Stimulated activated CD4-positive, alpha-beta T cell treated with anti-CD3 and anti-CD28 coated beads, Interleukin-1b, Interleukin-23, amount 100 ng/mL, for 24 hours (primary cell): ENCODE data around the gene SEPHS1.
A peak's percentile ranks its signal among the peaks of the same experiment; 100 is the strongest.
"Not testable (repeated sequence)": the region's sequence is repeated elsewhere in the genome, so short reads cannot be mapped to it uniquely, and the experiment has no call there.

Experiments used
- DNase-seq, 4 experiments: peaks; one replicate each; pipeline ENCODE4 v3.0.0-alpha.2; 2020; ENCODE audit warnings: low read depth in 4 of 4, low spot score in 1 of 4

SEPHS1 gene

GRCh38 chr10:13291821-13292773, 56.0 kb downstream of the SEPHS1 start:
- DNase-seq = no peak

- no peak for DNase-seq
These were observed 57.0 kb downstream of the SEPHS1 start for GRCh38 chr10:13291061-13291460.

DNA sequence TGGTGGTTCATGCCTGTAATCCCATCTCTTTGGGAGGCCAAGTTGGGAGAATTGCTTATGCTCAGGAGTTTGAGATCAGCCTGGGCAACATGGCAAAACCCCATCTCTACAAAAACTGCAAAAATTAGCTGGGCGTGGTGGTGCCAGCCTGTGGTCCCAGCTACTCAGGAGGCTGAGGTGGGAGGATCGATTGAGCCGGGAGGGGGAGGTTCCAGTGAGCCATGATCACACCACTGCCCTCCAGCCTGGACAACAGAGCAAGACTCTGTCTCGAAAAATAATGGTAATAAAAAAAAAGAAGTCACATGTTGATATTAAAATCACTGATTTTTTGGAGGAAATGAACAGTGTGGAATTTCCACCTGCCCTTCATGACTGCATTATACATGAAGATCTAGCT, 64.0 kb downstream of the SEPHS1 start:
- DNase-seq = no peak

- not testable (repeated sequence) for DNase-seq
These were observed 65.7 kb downstream of the SEPHS1 start for GRCh38 chr10:13282348-13282747.

- no peak for DNase-seq
These were observed 71.2 kb downstream of the SEPHS1 start for GRCh38 chr10:13276749-13277365.

DNA sequence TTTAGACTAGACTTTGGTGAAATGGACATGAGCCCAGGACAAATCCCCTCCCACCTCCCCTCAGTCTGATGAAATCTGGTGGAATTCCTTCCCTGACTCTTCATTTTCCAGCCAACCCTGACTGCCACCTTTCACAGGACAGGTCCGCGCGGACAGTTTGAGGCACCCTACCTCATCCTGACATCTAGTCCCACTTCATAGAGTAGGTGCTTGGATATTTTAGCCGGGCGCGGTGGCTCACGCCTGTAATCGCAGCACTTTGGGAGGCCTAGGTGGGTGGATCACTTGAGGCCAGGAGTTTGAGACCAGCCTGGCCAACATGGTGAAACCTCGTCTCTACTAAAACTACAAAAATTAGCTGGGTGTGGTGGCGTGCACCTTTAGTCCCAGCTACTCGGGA, 71.9 kb downstream of the SEPHS1 start:
- DNase-seq = not testable (repeated sequence)

- DNase-seq = no peak
These were observed 75.9 kb downstream of the SEPHS1 start for GRCh38 chr10:13272164-13272571.

DNA sequence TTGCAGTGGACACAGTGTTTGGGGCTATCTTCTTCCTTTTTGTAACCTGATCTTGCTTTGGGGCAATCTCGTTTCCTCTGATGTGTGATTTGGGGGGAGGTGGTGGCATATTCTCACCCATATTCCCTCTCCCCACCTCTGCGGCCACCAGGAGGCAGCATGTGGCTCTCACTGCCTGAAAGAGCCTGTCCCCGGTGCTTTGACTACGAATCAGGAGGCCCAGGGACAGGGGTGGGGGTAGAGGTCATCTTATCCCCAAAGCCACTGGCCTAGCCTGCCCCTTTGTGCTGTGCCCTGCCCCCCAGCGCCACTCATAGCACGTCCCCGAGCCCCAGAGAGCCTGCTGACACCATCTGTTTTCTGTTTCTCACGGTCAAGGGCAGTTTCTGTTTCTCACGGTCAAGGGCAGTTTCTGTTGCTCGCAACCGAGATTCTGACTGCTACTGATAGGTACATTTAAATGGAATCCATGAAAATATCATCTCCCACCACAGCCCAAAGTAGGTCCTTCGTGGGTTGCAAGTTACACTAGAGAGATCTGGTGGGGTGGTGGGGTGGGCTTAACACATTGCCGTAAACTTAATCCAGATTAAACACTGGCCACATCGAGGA, 76.4 kb downstream of the SEPHS1 start:
- DNase-seq = peak in 2 of 4 experiments; percentile 6 to 21

DNA sequence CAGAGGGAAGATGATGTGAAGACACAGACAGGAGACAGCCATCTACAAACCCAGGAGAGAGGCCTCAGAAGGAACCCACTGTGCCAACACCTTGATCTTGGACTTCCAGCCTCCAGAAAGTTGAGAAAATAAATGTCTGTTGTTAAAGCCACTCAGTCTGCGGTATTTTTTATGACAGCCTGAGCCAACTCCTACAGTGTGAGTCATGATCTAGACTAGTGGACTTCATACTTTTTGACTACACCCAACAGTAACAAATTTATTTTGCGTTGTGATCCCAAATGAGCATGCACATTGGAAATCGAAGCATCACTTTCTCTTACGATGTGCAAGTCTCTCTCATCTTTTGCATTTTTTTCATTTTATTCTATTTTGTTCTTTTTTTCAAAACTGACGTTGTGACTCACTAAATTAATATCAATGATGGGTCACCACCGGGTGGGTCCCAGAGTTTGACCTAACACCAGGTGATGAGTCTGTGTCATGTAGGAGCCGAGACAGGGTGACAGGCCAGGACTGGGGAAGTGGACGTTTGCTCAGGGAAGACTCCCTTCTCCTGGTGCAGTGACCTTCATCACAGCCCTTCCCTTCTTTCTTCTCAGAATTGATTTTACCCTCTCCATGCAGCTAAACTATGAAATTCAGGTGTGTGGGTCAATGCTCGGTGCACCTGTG, 77.1 kb downstream of the SEPHS1 start:
- DNase-seq = no peak

DNA sequence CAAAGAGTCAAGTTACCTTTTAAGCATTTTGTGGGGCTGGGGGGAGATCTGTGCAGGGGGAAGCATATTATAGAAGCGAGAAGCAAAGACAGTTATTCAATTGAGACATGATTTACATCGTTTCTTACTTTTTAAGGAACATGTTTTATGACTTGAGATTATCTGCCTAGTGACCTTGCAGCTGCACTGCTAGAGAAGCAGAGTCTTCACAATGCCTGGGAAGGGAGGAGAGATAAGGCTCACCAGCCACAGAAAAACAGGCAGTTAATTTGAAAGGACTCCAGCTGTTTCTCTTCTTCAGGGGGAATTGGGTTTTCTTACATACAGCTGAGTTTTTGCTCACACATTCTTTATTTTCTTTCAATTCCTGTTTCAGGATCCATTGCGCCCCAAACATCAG, 79.3 kb downstream of the SEPHS1 start:
- DNase-seq = no peak

- DNase-seq = no peak
These were observed 79.8 kb downstream of the SEPHS1 start for GRCh38 chr10:13268310-13268709.
